AG10803 (cell line): ENCODE data around the gene SLC11A2.
A peak's percentile ranks its signal among the peaks of the same experiment; 100 is the strongest.

Experiments
- DNase-seq: peaks from one replicate; pipeline ENCODE4 v3.0.0; 2010; ENCODE audit warnings: low read depth
- H3K4me3 ChIP-seq: 2 replicates; pipeline ENCODE4 v1.5.1; 2011; ENCODE audit warnings: mild to moderate bottlenecking, low read length, control low read depth
- CTCF ChIP-seq: conservative IDR thresholded peaks from 2 replicates; pipeline ENCODE4 v1.5.1; 2011; ENCODE audit warnings: mild to moderate bottlenecking, low read length, control low read depth, inconsistent platforms

SLC11A2 gene

GRCh38 chr12:50992819-50993218 is 33.4 kb downstream of the SLC11A2 start:
- peak; percentile 16 for DNase-seq
- H3K4me3 ChIP-seq: no peak overlapping the region
- no peak for TF ChIP-seq CTCF

GRCh38 chr12:50991291-50991690 is 34.9 kb downstream of the SLC11A2 start:
- H3K4me3 ChIP-seq: no peak overlapping the region
- no peak for DNase-seq
- TF ChIP-seq CTCF: no peak

- H3K4me3 ChIP-seq: no peak overlapping the region
- no peak for TF ChIP-seq CTCF
- DNase-seq: no peak
Measured at GRCh38 chr12:50990791-50991190, 35.4 kb downstream of the SLC11A2 start.

GRCh38 chr12:50990147-50990727 is 35.9 kb downstream of the SLC11A2 start:
- H3K4me3 ChIP-seq: no peak overlapping the region
- TF ChIP-seq CTCF: no peak
- DNase-seq: no peak

- no peak for DNase-seq
- no peak overlapping the region for H3K4me3 ChIP-seq
- TF ChIP-seq CTCF: no peak
Measured at GRCh38 chr12:50988871-50989270, 37.3 kb downstream of the SLC11A2 start.

GRCh38 chr12:50988051-50988450 is 38.1 kb downstream of the SLC11A2 start:
- no peak overlapping the region for H3K4me3 ChIP-seq
- no peak for TF ChIP-seq CTCF
- DNase-seq: peak; percentile 45

- peak; percentile 62 for DNase-seq
- H3K4me3 ChIP-seq: no peak overlapping the region
- TF ChIP-seq CTCF: peak; percentile 69
Measured at GRCh38 chr12:50986966-50987737, 39.0 kb downstream of the SLC11A2 start.
